ENCODE results near the gene UNC5CL.
"Not testable (repeated sequence)": the region's sequence is repeated elsewhere in the genome, so short reads cannot be mapped to it uniquely, and the experiment has no call there.

The UNC5CL gene

GRCh38 chr6:41036186-41036585 lies 2.8 kb downstream of the UNC5CL start:
- Mint-ChIP-seq H3K27me3 (no peaks in the 10 kb centered on the region), H3K9me3 (ENCODE audit: low read depth) (no peaks in the 10 kb centered on the region), H3K36me3 (peaks cover 2% of the 10 kb centered on the region), H3K4me3 (no peak overlapping the region), H3K27ac (no peak overlapping the region), H3K4me1 (ENCODE audit: low read depth) (no peaks in the 10 kb centered on the region)

- Mint-ChIP-seq H3K9me3 (ENCODE audit: low read depth) (no peaks in the 10 kb centered on the region), H3K27me3 (no peaks in the 10 kb centered on the region), H3K4me1 (ENCODE audit: low read depth) (peaks cover 6% of the 10 kb centered on the region), H3K36me3 (peaks cover 2% of the 10 kb centered on the region), H3K4me3 (no peak overlapping the region), H3K27ac (no peak overlapping the region)
Observed at GRCh38 chr6:41033776-41034175, 5.2 kb downstream of the UNC5CL start.

- H3K4me1 Mint-ChIP-seq (ENCODE audit: low read depth) = peaks cover 10% of the 10 kb centered on the region
- no peaks in the 10 kb centered on the region for H3K9me3 Mint-ChIP-seq (ENCODE audit: low read depth)
- no peaks in the 10 kb centered on the region for H3K27me3 Mint-ChIP-seq
- H3K36me3 Mint-ChIP-seq = peaks cover 2% of the 10 kb centered on the region
- H3K27ac Mint-ChIP-seq = no peak overlapping the region
- H3K4me3 Mint-ChIP-seq = no peak overlapping the region
Observed at GRCh38 chr6:41032830-41033229, 6.2 kb downstream of the UNC5CL start.

- Mint-ChIP-seq H3K27ac (peak overlapping the region; percentile 36), H3K27me3 (no peaks in the 10 kb centered on the region), H3K4me1 (ENCODE audit: low read depth) (peaks cover 20% of the 10 kb centered on the region), H3K4me3 (peak overlapping the region; percentile 82), H3K36me3 (no peaks in the 10 kb centered on the region), H3K9me3 (ENCODE audit: low read depth) (no peaks in the 10 kb centered on the region)
Observed at GRCh38 chr6:41028561-41029412, 10.2 kb downstream of the UNC5CL start.

GRCh38 chr6:41027799-41028560 lies 11.0 kb downstream of the UNC5CL start:
- Mint-ChIP-seq H3K9me3 (ENCODE audit: low read depth) (no peaks in the 10 kb centered on the region), H3K36me3 (no peaks in the 10 kb centered on the region), H3K27ac (peak overlapping the region; percentile 83), H3K27me3 (no peaks in the 10 kb centered on the region), H3K4me1 (ENCODE audit: low read depth) (peaks cover 20% of the 10 kb centered on the region), H3K4me3 (peak overlapping the region; percentile 82)

GRCh38 chr6:41027241-41027640 lies 11.8 kb downstream of the UNC5CL start:
- no peaks in the 10 kb centered on the region for H3K27me3 Mint-ChIP-seq
- peak overlapping the region; percentile 82 for H3K4me3 Mint-ChIP-seq
- no peaks in the 10 kb centered on the region for H3K9me3 Mint-ChIP-seq (ENCODE audit: low read depth)
- H3K36me3 Mint-ChIP-seq = no peaks in the 10 kb centered on the region
- H3K27ac Mint-ChIP-seq = peak overlapping the region; percentile 83
- peaks cover 20% of the 10 kb centered on the region for H3K4me1 Mint-ChIP-seq (ENCODE audit: low read depth)

- H3K36me3 Mint-ChIP-seq = no peaks in the 10 kb centered on the region
- H3K4me3 Mint-ChIP-seq = no peak overlapping the region
- H3K27ac Mint-ChIP-seq = no peak overlapping the region
- H3K9me3 Mint-ChIP-seq (ENCODE audit: low read depth) = no peaks in the 10 kb centered on the region
- peaks cover 20% of the 10 kb centered on the region for H3K4me1 Mint-ChIP-seq (ENCODE audit: low read depth)
- H3K27me3 Mint-ChIP-seq = no peaks in the 10 kb centered on the region
Observed at GRCh38 chr6:41025966-41026530, 13.0 kb downstream of the UNC5CL start.

- H3K9me3 Mint-ChIP-seq (ENCODE audit: low read depth) = no peaks in the 10 kb centered on the region
- no peaks in the 10 kb centered on the region for H3K36me3 Mint-ChIP-seq
- H3K4me3 Mint-ChIP-seq = no peak overlapping the region
- peaks cover 11% of the 10 kb centered on the region for H3K4me1 Mint-ChIP-seq (ENCODE audit: low read depth)
- H3K27ac Mint-ChIP-seq = no peak overlapping the region
- no peaks in the 10 kb centered on the region for H3K27me3 Mint-ChIP-seq
Observed at GRCh38 chr6:41023114-41023513, 15.9 kb downstream of the UNC5CL start.

GRCh38 chr6:41022294-41022693 lies 16.7 kb downstream of the UNC5CL start:
- H3K27ac Mint-ChIP-seq = no peak overlapping the region
- H3K4me3 Mint-ChIP-seq = no peak overlapping the region
- H3K4me1 Mint-ChIP-seq (ENCODE audit: low read depth) = peaks cover 5% of the 10 kb centered on the region
- H3K36me3 Mint-ChIP-seq = no peaks in the 10 kb centered on the region
- H3K9me3 Mint-ChIP-seq (ENCODE audit: low read depth) = no peaks in the 10 kb centered on the region
- no peaks in the 10 kb centered on the region for H3K27me3 Mint-ChIP-seq

- Mint-ChIP-seq H3K36me3 (no peaks in the 10 kb centered on the region), H3K27ac (no peak overlapping the region), H3K4me1 (ENCODE audit: low read depth) (peaks cover under 1% of the 10 kb centered on the region), H3K4me3 (no peak overlapping the region), H3K9me3 (ENCODE audit: low read depth) (no peaks in the 10 kb centered on the region), H3K27me3 (no peaks in the 10 kb centered on the region)
Observed at GRCh38 chr6:41021832-41022231, 17.2 kb downstream of the UNC5CL start.

GRCh38 chr6:41017663-41018062 lies 21.4 kb downstream of the UNC5CL start:
- Mint-ChIP-seq H3K36me3 (peaks cover 2% of the 10 kb centered on the region), H3K27ac (no peak overlapping the region), H3K4me3 (no peak overlapping the region), H3K27me3 (no peaks in the 10 kb centered on the region), H3K9me3 (ENCODE audit: low read depth) (no peaks in the 10 kb centered on the region), H3K4me1 (ENCODE audit: low read depth) (no peaks in the 10 kb centered on the region)

GRCh38 chr6:41015860-41016259 lies 23.2 kb downstream of the UNC5CL start:
- not testable (repeated sequence) for H3K4me3 Mint-ChIP-seq; H3K27ac Mint-ChIP-seq; H3K9me3 Mint-ChIP-seq (ENCODE audit: low read depth); H3K36me3 Mint-ChIP-seq; H3K4me1 Mint-ChIP-seq (ENCODE audit: low read depth); H3K27me3 Mint-ChIP-seq

GRCh38 chr6:41014780-41015179 lies 24.2 kb downstream of the UNC5CL start:
- H3K27ac Mint-ChIP-seq = no peak overlapping the region
- H3K36me3 Mint-ChIP-seq = peaks cover 2% of the 10 kb centered on the region
- H3K4me1 Mint-ChIP-seq (ENCODE audit: low read depth) = no peaks in the 10 kb centered on the region
- no peaks in the 10 kb centered on the region for H3K9me3 Mint-ChIP-seq (ENCODE audit: low read depth)
- no peak overlapping the region for H3K4me3 Mint-ChIP-seq
- H3K27me3 Mint-ChIP-seq = no peaks in the 10 kb centered on the region

- H3K27me3 Mint-ChIP-seq = no peaks in the 10 kb centered on the region
- no peaks in the 10 kb centered on the region for H3K4me1 Mint-ChIP-seq (ENCODE audit: low read depth)
- H3K27ac Mint-ChIP-seq = no peak overlapping the region
- H3K36me3 Mint-ChIP-seq = peaks cover 2% of the 10 kb centered on the region
- no peaks in the 10 kb centered on the region for H3K9me3 Mint-ChIP-seq (ENCODE audit: low read depth)
- H3K4me3 Mint-ChIP-seq = no peak overlapping the region
Observed at GRCh38 chr6:41013466-41014153, 25.4 kb downstream of the UNC5CL start.

- no peaks in the 10 kb centered on the region for H3K4me1 Mint-ChIP-seq (ENCODE audit: low read depth)
- H3K4me3 Mint-ChIP-seq = no peak overlapping the region
- H3K36me3 Mint-ChIP-seq = peaks cover 2% of the 10 kb centered on the region
- no peaks in the 10 kb centered on the region for H3K27me3 Mint-ChIP-seq
- H3K9me3 Mint-ChIP-seq (ENCODE audit: low read depth) = no peaks in the 10 kb centered on the region
- H3K27ac Mint-ChIP-seq = no peak overlapping the region
Observed at GRCh38 chr6:41011673-41012072, 27.3 kb downstream of the UNC5CL start.

All from activated naive CD8-positive, alpha-beta T cell (primary cell).